Natural killer cell (primary cell): ENCODE results near the gene SLC25A29. TPM values are rescaled to one million over a fixed set of nuclear protein-coding genes. Genes with fewer than 3 reads are reported as not detected.

Experiments used
- ATAC-seq, 3 donors: fragments of 150-1000 bp in 2 of 3; fragments of 200-7000 bp in 1 of 3; cut with Tn5 transposase; 1 replicate in 1 of 3; 2 replicates in 2 of 3; pipeline ENCODE4 v1.10.0; 2021; ENCODE audit warnings: mild to moderate bottlenecking in 2 of 3, moderate library complexity in 2 of 3
- DNase-seq, 2 donors: peaks; one replicate each; pipeline versions ENCODE4 v3.0.0 to v3.0.0-alpha.2; 2013 to 2021; ENCODE audit warnings: mixed read lengths in 1 of 2
- H3K27ac ChIP-seq: one replicate; pipeline ENCODE4 v1.5.1; 2013; ENCODE audit warnings: mild to moderate bottlenecking, low read length
- H3K27me3 ChIP-seq: one replicate; pipeline ENCODE4 v1.6.1; 2013; ENCODE audit warnings: low read length; ENCODE audit not compliant: control insufficient read depth, insufficient read depth
- H3K36me3 ChIP-seq: one replicate; pipeline ENCODE4 v1.6.1; 2013; ENCODE audit warnings: low read length; ENCODE audit not compliant: control insufficient read depth, insufficient read depth
- H3K4me1 ChIP-seq: one replicate; pipeline ENCODE4 v1.6.1; 2013; ENCODE audit warnings: low read length; ENCODE audit not compliant: control insufficient read depth, insufficient read depth
- H3K4me3 ChIP-seq: one replicate; pipeline ENCODE4 v1.5.1; 2013; ENCODE audit warnings: low read length
- H3K9me3 ChIP-seq: one replicate; pipeline ENCODE4 v1.6.1; 2013; ENCODE audit warnings: low read length; ENCODE audit not compliant: control insufficient read depth, insufficient read depth
- H3K27ac Mint-ChIP-seq, 2 donors: one replicate each; pipeline ENCODE4 v1.8.0; 2022; ENCODE audit warnings: mild to moderate bottlenecking in 2 of 2, mixed read lengths in 2 of 2, moderate library complexity in 1 of 2
- H3K27me3 Mint-ChIP-seq, 2 donors: one replicate each; pipeline ENCODE4 v1.8.0; 2022; ENCODE audit warnings: low read depth in 2 of 2, mixed read lengths in 2 of 2
- H3K36me3 Mint-ChIP-seq: one replicate; pipeline ENCODE4 v1.8.0; 2022; ENCODE audit warnings: mixed read lengths
- H3K4me1 Mint-ChIP-seq, 2 donors: one replicate each; pipeline ENCODE4 v1.8.0; 2022; ENCODE audit warnings: mixed read lengths in 2 of 2
- H3K4me3 Mint-ChIP-seq: one replicate; pipeline ENCODE4 v1.8.0; 2022; ENCODE audit warnings: mild to moderate bottlenecking, moderate library complexity, mixed read lengths
- H3K9me3 Mint-ChIP-seq, 2 donors: one replicate each; pipeline ENCODE4 v1.8.0; 2022; ENCODE audit warnings: mixed read lengths in 2 of 2
- WGBS: methylation state at CpG from one replicate; pipeline ENCODE4 v1.1.7; 2013; ENCODE audit warnings: missing lambda C conversion rate; ENCODE audit not compliant: insufficient coverage; 5-methylcytosine and 5-hydroxymethylcytosine counted together
- intact Hi-C: fragments of 100-400 bp; cut with micrococcal nuclease; formaldehyde crosslinking; loops from one replicate; pipeline ENCODE4 v1.14.2; 2022
- total RNA-seq, 4 donors: library from RNA; stranded (reverse); fragments of 120-200 nt in 1 of 4; gene quantifications; one replicate each; pipeline versions ENCODE4 v1.2.3 to v1.2.4, GENCODE V29; 2013 to 2022
- TF ChIP-seq, protein P1 (sequence below): fragments of 200-600 bp; IDR thresholded peaks from one replicate; pipeline ENCODE4 v1.8.0; 2022; ENCODE audit warnings: antibody characterized with exemption

Gene SLC25A29
- total RNA-seq, 3 donors from 2014 or later (not counting 1 experiment from before 2014, with no cell fraction given): 8.6 to 80.7 (median 69.3) TPM

DNA sequence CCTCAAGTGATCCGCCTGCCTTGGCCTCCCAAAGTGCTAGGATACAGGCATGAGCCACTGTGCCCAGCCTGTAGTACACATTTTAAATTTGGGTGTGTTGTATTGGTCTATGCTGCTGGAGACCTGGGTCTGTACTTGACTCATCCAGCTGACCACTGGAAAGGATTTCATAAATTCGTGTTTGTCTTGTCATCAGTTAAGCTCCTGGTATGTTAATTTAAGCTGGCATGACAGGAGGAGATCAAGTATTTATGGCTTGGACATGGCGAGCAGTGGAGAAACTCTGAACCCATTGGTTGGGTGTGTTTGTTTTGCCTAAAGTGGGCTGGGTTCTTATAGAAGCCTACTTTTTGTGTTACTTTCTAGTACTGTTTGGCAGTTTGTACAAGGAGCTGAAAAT is 43.1 kb downstream of the SLC25A29 start:
- Histone ChIP-seq H3K27me3 (no peaks in the 10 kb centered on the region), H3K36me3 (peaks cover 25% of the 10 kb centered on the region), H3K4me1 (peaks cover 22% of the 10 kb centered on the region), H3K9me3 (no peaks in the 10 kb centered on the region), H3K27ac (no peak overlapping the region), H3K4me3 (no peak overlapping the region)
- Mint-ChIP-seq H3K27ac (peak overlapping the region in 1 of 2 donors; percentile 19), H3K36me3 (no peaks in the 10 kb centered on the region), H3K9me3 (no peaks in the 10 kb centered on the region), H3K4me3 (no peak overlapping the region), H3K27me3 (no peaks in the 10 kb centered on the region), H3K4me1 (peaks cover 76 to 84% of the 10 kb centered on the region in 2 donors)
- ATAC-seq (no peak), DNase-seq (no peak)
- 83% methylated on average over 3 of the region's 3 CpGs for WGBS
- TF ChIP-seq, protein P1, sequence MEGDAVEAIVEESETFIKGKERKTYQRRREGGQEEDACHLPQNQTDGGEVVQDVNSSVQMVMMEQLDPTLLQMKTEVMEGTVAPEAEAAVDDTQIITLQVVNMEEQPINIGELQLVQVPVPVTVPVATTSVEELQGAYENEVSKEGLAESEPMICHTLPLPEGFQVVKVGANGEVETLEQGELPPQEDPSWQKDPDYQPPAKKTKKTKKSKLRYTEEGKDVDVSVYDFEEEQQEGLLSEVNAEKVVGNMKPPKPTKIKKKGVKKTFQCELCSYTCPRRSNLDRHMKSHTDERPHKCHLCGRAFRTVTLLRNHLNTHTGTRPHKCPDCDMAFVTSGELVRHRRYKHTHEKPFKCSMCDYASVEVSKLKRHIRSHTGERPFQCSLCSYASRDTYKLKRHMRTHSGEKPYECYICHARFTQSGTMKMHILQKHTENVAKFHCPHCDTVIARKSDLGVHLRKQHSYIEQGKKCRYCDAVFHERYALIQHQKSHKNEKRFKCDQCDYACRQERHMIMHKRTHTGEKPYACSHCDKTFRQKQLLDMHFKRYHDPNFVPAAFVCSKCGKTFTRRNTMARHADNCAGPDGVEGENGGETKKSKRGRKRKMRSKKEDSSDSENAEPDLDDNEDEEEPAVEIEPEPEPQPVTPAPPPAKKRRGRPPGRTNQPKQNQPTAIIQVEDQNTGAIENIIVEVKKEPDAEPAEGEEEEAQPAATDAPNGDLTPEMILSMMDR: no peak
- intact Hi-C loops: no loop called here

DNA sequence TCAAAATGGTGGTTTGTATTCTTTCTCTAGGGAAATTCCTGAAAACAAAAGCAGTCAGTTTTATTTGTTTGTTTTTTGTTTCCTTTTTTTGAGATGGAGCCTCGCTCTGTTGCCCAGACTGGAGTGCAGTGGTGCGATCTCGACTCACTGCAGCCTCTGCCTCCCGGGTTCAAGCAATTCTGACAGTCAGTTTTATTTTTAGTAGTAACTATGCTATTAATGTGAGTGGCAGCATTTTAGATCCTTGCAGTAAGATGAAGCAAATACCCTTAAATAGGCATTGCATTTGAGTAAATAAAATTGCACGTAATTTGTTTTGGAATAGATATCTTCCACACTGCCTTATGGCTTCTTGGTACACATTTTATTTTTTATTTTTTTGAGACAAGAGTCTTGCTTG is 43.7 kb downstream of the SLC25A29 start:
- WGBS: 85% methylated on average over 5 of the region's 5 CpGs
- no peaks in the 10 kb centered on the region for H3K27me3 Mint-ChIP-seq
- ATAC-seq: no peak
- Histone ChIP-seq H3K27me3 (no peaks in the 10 kb centered on the region), H3K4me1 (peaks cover 24% of the 10 kb centered on the region), H3K27ac (no peak overlapping the region), H3K9me3 (no peaks in the 10 kb centered on the region), H3K4me3 (no peak overlapping the region), H3K36me3 (peaks cover 22% of the 10 kb centered on the region)
- H3K4me3 Mint-ChIP-seq: no peak overlapping the region
- H3K27ac Mint-ChIP-seq: peak overlapping the region in 1 of 2 donors; percentile 5
- no peaks in the 10 kb centered on the region for H3K9me3 Mint-ChIP-seq
- TF ChIP-seq, protein P1: no peak
- intact Hi-C loops: no loop called here
- DNase-seq: no peak
- H3K36me3 Mint-ChIP-seq: no peaks in the 10 kb centered on the region
- peaks cover 76 to 84% of the 10 kb centered on the region in 2 donors for H3K4me1 Mint-ChIP-seq

DNA sequence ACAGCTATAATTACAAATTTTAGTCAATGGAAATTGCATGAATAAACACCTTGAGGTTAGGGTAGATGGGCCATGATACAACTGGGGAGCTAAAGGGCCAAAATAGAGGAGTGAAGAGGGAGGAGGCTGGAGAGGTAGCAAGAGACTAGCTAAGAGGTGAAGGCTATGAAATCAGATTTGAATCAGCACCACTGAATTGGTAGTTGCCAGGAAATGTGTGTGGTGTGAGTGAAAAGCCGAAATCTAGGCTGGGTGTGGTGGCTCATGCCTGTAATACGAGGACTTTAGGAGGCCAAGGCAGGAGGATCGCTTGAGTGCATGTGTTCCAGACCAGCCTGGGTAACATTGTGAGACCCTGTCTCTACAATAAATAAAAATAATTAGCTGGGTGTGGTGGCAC is 44.6 kb downstream of the SLC25A29 start:
- Histone ChIP-seq H3K9me3 (no peaks in the 10 kb centered on the region), H3K27ac (no peak overlapping the region), H3K4me3 (no peak overlapping the region), H3K36me3 (peaks cover 18% of the 10 kb centered on the region), H3K27me3 (no peaks in the 10 kb centered on the region), H3K4me1 (peaks cover 25% of the 10 kb centered on the region)
- intact Hi-C loops: no loop called here
- H3K4me3 Mint-ChIP-seq: peak overlapping the region; percentile 33
- peak in 2 of 3 donors; percentile 31 to 71 for ATAC-seq
- WGBS: 52% methylated on average over 3 of the region's 3 CpGs
- H3K9me3 Mint-ChIP-seq: no peaks in the 10 kb centered on the region
- no peaks in the 10 kb centered on the region for H3K36me3 Mint-ChIP-seq
- no peaks in the 10 kb centered on the region for H3K27me3 Mint-ChIP-seq
- H3K27ac Mint-ChIP-seq: peak overlapping the region; percentile 5 to 49
- H3K4me1 Mint-ChIP-seq: peaks cover 79 to 84% of the 10 kb centered on the region in 2 donors
- TF ChIP-seq, protein P1: no peak
- DNase-seq: peak in 1 of 2 donors; percentile 23

DNA sequence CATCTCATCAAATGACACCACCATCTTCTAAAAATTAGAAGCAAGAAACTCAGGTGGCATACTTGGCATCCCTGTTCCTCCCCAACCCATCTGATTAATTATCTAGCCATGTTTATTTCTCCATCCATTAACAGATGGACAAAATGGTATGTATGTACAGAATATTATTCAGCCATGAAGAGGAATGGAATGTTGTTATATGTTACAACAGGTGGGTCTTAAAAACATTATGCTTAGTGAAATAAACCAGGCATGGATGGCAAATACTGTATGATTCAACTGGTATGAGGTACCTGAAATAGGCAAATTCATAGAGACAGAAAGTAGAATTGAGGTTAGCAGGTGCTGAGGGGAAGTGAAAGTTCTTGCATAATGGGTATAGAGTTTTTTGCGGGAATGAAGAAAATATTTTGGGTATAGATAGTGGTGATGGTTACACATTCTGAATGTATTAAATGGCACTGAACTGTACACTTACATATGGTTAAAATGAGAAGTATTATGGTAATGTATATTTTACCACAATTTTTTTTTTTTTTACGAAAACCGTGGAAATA is 49.8 kb downstream of the SLC25A29 start:
- no peak for DNase-seq
- H3K27me3 ChIP-seq: no peaks in the 10 kb centered on the region
- Mint-ChIP-seq H3K4me1 (peaks cover 75 to 87% of the 10 kb centered on the region in 2 donors), H3K36me3 (no peaks in the 10 kb centered on the region), H3K4me3 (peak overlapping the region; percentile 38), H3K27me3 (no peaks in the 10 kb centered on the region), H3K9me3 (no peaks in the 10 kb centered on the region), H3K27ac (peak overlapping the region; percentile 15 to 79)
- peaks cover 36% of the 10 kb centered on the region for H3K4me1 ChIP-seq
- no peak overlapping the region for H3K27ac ChIP-seq
- intact Hi-C loops: no loop called here
- H3K36me3 ChIP-seq: no peaks in the 10 kb centered on the region
- TF ChIP-seq, protein P1: no peak
- H3K4me3 ChIP-seq: no peak overlapping the region
- no peaks in the 10 kb centered on the region for H3K9me3 ChIP-seq
- WGBS: 62% methylated on average over 2 of the region's 3 CpGs
- ATAC-seq: no peak
